GM19467 (cell line): ENCODE data around the gene AHCYL2.

Source experiments
- ATAC-seq: cut with Tn5 transposase; IDR thresholded peaks from one replicate; pipeline ENCODE4 v1.9.1; 2021; ENCODE audit warnings: mild to moderate bottlenecking, moderate library complexity; ENCODE audit not compliant: unreplicated experiment

The AHCYL2 gene

DNA sequence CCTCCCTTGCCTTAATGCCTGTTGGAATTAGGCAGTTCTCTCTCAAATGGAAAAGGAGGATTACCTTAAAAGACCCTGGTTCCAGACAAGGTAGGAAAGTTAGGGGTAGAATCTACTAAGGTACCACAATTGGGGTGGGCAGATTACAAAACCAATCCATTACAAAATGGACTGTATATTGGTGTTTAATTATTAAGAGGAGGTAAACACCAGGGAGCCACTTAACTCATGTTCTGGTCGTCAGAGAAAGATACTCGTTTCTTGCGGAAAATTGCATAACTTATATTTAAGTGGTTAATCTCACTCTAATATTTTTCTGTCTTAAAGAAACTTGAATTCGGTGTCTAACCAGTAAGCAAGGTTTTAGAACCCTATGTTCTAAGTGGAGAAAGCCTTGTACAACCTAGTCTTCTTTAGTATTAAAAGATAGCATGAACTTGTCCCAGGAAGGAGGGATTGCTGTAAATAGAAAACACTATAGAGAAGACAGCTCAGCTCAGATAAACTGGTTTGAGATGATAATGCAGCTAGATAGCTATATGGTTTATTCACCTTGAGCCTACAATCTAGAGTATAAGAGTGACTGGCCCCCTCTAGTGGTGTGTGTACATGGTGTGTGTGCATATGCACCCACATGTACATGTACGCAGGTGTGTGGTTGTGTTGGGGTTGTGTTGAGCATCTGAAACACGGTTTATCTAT, 151.4 kb downstream of the AHCYL2 start:
- no peak for ATAC-seq

DNA sequence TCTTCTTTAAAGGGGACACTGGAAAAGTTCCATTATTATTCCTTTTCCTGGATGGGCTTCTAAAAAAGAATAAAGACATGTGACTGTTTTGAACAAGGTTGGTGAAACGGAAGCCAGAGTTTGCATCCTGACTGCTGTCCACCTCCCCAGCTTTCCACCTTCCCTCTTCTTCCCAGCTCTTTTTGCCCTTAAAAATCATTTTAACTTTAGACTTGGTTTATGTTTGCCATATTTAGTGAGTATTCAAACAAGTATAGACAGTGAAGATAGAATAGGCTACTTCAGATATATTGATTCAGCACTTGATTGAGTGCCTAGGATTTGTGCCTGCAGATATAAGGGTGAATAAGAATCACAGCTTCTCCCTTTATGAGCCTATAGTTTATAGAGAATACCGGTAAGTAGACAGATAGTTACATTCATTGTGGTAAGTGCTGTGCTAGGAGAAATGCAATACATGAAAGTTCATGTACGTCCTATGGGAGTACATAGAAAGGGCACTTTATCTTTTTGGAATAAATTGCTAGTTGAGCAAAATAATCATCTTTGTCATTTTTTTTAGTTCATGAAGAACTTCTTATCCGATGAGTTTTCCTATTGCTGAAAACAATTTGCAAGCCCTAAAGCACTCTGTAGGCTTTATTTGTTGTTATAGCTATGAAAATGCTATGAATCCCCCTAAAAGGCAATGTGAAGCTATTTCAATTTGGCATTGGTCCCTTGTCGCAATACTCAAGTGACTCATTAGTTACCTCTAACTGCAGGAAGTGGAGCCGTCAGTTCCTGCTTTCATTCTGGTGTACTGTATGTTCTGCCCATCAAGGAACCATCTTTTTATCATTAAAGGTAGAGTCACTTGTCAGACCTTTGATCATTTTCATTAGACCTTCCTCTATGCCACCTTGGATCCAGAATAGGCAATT, 152.2 kb downstream of the AHCYL2 start:
- ATAC-seq, result no peak

DNA sequence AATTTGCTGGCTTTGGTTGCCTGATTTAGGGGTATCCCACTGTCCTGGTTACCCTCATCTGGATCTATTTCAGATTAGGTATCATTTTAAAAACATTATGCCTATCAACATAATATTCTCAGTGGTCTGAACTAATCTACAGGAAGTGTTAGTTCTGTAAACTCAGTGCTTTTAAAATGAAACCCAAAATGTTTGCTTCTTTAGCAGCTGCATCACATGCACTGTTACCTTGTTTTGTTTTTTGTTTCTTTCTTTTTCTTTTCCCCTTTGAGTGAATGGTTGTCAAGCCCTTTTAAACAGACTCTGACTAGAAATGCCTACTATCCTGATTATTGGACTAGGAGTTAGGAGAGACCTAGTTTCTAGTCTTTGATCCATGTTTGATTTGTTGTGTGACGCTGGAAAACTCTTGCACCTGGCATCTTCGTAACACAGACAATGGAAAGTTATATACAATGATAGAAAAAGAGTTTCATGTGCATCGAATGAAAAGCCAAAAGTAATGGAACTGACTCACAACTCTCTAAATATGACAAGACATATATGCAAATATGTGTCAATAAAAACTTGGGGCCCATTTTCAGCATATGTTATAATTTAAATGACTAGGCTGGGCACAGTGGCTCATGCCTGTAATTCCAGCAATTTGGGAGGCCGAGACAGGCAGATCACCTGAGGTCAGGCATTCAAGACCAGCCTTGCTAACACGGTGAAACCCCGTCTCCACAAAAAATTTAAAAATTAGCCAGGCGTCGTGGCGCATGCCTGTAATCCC, 157.1 kb downstream of the AHCYL2 start:
- no peak for ATAC-seq

DNA sequence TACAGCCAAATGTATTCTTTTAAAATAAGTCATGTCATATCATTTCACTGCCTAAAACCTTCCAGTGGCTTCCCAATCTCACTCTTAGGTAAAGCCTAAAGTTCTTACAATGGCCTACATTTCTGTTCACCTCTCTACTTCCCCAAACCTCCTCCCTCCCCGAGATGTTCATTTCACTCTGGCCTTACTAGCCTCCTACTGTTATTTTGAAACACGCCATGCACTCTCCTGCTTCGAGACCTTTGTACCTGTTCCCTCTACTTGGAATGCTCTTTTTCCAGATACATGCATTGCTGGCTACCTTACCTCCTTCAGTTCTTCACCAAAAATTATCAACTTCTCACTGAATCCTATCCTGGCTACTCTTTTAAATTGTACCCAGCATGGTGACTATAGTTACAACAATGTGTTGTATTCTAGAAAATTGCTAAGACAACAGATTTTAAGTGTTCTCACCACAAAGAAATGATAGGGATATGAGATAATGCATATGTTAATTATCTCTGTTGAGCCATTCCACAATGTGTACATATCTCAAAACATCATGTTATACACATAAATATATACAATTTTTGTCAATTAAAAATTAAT, 158.8 kb downstream of the AHCYL2 start:
- no peak for ATAC-seq

DNA sequence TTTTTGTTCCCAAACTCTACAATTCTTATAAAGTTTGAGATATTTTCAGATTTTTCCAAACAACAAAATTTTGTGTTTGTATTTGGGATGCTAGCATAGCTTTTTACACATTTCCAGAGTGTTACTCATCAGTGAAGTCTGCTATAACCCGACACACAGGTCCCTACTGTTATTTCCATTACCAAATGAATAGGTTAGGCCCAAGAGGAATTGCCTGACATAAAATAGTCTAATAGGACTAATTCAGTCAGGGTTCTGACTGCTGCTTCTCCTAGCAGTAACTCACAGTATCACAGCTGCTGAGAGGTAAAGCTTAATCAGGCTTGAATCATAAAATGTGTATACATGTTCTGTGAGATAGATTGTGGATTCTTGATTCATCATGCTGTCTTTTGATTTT, 160.3 kb downstream of the AHCYL2 start:
- ATAC-seq, result no peak

DNA sequence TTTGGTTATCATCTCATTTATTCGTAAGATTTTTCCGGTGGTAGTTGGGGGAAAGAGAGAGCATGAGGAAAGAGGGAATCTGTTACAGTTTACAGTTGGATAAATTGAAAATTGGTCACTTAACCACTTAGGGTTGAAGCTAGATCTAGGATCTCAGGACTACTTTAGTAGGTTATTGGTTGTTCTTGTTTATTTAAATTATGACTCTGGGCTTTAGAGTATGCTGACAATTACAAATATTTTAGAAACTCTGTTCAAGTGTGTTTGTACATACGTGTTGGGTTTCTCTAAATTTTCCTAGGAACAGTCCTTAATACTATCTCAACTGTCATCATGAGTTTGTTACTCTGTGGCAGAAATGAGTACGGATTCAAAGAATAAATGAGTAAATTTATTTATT, 160.8 kb downstream of the AHCYL2 start:
- no peak for ATAC-seq

DNA sequence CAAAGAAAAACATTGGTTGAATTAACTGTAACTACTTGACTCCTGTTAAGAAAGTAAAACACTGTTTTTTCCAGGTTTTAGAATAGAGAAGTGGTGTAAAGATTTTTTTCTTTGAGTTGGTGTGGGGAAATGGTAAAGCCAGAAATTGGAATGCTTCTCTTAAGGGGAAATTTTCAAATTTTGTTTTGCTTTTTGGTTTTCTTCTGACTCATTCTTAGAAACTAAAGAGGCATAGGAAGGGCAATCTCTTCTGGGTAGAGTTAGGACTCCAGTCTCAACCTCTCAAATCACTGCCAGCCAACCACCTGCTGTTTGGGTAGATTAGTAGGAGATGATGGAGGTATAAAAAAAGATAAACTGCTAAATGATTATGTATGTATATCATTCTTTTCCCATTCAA, 161.7 kb downstream of the AHCYL2 start:
- ATAC-seq, result no peak

DNA sequence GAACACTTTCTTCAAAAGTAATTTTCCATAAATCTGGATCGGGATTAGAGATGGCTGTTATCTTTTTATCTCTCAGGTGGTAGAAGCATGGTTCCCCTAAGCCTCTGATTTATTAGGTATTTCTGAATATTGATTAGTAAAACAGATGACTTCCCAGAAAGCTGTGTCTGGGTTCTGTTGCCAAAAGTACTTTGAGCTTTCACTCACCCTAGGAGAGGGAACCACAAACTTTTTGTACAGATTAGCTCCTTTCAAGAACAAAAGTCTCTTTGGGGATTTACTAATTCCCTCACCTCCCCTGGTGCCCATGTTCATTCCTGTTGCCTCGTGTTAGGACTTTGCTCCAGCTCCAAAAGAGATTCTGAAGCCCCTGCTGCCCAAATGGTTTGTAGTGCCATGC, 162.7 kb downstream of the AHCYL2 start:
- no peak for ATAC-seq

DNA sequence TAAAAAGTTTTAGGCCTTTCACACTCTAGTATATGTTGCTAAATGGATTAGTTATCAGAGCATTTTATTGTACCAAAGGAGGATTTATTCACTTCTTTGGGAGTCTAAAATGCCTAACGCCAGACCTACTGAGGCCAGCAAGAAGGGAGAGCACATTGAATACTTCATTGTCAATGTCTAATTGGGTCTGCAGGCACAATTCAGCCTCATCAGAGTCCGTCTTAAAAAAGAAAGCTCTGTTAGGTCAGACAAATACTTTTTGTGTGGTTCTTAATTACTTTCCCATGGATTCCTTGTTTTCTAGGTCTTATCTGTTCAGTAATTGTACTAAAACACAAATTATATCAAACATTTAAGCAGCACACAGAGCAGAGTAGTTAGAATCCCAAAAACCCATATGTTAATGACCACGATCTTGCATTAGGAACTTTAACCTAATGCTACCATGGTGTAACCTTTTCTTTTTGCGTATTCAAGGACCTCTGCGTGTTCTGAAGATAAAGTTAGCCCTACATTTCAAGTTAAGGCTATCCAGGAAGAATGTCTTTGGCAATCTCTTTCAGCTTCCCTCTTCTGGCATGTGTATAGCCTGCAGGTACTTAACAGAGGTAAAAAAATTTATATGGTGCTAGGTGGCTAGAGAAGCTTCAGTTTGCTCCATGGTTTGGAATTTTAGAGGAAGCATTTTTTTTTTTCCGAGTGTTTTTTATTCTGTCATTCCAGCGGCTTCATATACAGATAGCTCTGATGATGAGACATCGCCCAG, 163.7 kb downstream of the AHCYL2 start:
- no peak for ATAC-seq

DNA sequence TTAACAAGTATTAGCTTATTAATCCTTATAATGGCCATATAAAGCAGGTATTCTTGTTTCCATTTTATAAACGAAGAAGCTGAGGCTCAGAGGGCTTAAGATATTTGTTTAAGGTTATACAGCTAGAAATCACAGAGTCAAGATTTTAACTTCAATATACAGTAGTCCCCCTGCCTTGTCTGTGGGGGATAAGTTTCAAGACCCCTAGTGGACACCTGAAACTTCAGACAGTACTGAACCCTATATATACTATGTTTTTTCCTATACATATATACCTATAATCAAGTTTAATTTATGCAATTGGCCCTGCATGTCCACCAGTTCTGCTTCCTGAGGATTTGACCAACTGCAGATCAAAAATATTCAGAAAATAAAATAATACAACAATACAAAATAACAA, 165.0 kb downstream of the AHCYL2 start:
- ATAC-seq, result no peak

DNA sequence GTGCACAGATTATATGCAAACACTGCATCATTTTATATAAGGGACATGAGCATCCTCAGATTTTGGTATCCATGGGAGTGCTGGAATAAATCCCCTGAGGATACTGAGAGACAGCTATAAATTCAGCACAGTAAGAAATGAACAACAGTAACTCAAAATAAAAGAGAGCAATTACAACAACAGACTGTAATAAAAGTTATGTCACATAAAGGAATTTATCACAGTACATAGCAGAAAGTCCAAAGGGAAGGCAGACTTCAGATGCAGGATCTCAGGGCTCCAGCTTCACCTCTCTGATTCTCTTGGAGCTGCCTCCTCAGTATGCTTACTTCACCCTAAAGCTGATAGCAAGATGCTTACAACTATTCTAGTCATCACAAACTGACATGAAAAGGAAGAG, 165.5 kb downstream of the AHCYL2 start:
- no peak for ATAC-seq

DNA sequence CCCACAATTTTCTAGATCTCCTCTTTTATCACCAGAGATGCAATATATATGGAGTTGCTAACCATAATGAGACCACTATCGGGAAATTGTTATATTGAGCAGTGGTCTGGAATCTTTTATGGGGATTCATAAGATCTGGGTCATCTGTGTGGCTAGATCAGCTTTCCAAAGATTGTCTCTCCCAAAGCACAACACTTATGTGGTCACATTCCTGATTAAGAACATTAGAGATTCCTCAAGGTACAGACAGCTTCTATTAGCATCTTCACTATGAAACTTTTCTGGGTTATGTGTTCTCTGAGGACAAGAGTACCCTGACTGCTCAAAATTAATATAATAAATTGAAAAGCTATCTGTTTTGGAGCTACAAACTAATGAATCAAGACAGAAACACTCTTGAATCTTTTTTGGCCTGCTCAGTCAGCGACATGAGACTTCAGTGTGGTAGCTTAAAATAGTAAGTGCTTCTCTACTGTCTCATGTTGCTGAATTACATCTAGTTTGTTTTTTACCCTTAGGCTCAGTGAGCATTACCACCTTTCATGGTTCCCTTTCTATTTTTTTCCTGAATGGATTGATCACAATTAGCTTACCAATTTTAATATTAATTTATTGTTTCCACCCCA, 166.8 kb downstream of the AHCYL2 start:
- ATAC-seq, result no peak

DNA sequence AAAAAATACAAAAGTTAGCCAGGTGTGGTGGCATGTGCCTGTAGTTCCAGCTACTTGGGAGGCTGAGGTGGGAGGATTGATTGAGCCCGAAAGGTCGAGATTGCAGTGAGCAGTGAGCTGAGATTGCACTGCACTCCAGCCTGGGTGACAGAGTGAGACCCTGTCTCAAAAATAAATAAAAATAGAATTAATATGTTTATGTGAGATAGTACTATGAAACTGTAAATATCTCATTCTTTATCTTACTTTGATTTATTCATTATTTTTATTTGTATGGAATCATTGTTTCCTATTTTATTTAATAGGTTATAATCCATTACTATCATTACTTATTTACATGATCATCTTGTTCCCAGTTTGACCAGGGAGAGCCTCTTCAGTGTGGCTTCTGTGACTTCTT, 168.4 kb downstream of the AHCYL2 start:
- ATAC-seq, result no peak

DNA sequence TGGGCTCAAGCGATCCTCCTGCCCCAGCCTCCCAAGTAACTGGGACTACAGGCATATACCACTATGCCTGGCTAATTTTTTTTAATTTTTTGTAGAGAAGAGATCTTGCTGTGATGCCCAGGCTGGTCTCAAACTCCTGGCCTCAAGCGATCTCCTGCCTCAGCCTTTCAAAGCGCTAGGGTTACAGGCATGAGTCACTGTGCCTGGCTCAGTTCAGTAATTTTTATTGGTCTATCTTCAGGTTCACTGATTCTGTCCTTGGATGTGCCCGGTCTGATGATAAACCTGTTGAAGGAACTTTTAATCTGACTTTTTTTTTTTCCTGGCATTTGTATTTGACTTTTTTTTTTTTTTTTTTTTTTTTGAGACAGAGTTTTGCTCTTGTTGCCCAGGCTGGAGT, 169.3 kb downstream of the AHCYL2 start:
- ATAC-seq, result no peak

DNA sequence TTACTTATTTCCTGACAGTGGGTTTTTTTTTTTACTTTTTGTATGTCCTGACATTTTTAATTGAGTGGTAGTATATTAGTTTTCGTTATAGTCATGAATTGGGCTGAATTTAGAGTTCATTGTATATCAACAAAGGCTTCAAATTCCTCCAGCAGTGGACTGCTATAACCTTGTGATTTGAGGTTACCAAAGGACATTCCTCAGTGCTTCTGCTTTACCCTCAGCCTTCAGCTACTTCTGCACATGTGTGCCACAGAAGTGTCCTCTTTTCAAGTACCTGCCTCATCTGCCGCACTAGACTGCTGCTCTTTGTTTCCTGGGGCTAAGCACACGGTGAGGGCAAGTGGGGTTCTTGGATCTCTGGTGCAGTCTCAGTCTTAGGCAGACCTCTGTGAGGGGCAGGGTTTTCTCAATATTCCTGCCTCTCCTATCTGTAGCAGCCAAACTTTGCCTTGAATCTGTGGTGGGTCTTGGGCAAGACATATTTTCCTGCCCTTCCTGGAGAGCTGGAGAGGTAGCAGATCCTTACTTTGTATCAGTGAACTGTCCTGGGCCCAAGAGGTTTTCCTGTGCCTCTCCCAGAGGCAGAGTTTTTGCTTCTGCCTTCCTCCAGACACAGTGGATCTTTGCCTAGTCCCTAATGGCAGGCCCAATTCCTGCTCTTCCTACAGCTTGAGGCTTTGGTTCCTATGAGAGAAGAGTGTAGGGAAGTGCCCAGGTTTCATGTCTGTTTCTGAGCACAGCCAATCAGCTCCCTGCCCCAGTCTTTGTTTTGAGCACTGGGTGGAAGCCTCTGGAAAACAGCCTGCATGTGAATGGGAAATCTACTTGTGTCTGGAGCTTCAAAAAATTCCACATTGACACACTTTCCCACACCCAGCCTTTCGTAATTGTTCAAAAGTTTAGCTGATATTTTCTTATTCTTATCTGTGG, 170.4 kb downstream of the AHCYL2 start:
- no peak for ATAC-seq

DNA sequence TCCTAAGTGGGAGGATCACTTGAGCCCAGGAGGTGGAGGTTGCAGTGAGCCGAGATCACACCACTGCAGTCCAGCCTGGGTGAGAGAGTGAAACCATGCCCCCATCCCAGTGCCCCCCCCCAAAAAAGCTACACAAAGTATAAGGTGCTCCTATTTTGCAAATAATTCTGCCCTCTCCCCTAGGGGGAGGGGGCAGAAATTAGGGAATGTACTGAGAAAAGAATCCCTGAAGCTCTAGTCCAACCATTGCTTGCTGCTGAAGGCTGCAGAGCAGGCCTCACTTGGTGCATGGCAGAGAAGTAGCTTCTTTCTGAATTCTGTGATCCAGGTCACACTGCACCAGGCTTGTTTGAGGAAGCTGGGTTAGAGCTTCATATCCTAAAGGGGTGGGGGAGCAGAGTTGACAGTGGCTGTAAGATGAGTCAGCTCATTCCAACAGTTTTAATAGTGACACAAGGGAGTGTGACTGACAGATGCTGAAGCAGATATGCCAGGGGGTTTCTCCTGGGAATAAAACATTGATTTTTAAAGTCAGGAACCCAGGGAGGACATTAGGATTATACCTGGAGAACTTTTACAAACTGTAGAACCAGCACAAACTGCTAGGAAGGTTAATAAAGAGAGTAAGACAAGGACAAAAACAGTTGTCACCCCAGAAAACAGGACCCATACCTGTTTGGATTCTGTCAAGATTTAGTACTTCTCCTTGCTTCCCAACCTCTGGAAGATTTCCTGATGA, 176.6 kb downstream of the AHCYL2 start:
- no peak for ATAC-seq

DNA sequence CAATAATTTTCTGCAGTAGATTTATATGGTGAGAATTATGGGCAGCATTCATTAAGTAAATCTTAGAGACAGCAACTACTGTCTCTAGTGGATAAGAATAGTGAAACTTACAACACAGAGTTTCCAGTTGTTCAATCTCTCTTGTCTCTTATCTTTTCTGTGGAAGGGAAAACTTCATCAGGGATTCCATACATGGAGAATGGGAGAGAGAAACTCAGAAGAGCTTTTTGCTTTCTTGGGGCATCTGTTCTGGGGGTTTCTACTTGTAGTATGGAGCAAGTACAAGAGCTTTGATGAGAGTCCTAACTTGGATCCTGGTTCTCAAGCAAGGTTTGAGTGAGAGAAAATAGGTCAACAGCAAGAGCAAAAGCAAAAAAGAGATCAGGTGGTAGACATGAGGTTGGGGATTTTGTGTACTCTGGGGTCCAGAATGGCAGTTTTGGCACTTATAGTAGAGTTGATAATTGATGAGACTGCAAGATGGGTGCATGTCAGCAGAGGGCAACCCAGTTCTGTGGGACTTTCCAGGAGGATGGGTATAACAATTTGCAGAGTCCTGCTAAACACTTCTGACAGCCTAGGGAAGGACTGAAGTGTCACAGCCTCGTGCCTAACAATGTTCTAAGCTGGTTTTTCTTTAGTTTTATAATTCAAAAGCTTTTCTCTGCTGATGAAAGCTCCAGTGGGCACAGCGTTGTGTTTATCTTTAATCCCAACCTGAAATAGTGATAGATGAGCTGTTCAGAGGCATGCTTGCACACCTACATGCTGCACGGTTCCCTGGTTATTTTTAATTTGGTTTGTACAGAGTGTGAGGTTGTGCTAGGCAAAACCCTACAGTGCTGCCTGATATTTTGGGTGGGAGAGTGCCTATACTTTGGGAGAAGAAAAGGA, 177.4 kb downstream of the AHCYL2 start:
- no peak for ATAC-seq
